ENCODE data around the gene TBC1D1.

TBC1D1 gene

DNA sequence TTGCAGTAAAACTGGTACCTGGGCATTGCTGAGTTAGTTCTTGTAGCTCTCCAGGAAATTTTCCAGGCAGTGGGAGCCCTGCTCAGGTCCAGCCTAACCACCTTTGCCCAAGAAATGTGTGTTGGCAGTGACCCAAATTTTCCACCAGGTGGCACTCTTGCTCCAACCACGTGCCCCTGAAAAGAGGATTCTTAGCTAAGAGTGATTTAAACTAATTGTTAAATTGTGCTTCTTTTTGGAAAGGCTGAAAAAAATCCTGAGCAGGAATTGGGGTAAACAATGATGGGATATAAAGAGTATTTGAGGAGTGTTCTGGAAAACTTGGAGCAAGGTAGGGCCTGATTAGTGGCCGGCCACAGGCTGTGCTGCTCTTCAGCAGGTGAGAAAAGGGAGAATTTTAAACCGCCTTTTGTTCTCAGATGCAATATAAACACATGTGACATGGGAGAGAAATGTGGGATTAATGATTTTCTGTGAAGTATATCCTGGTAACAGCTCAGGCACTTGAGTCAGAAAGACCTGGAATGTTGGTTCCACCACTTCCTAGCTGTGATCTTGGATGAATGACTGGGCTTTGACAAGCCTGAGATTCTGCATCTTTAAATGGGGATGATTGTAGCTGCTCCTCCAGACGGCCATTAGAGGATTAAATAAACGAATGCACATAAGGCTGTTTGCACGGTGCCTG, 288.9 kb downstream of the TBC1D1 start:
- no peak for ATAC-seq (replicated peaks; ENCODE audit: extremely low read depth, poor library complexity, severe bottlenecking)
- Mint-ChIP-seq H3K36me3 (ENCODE audit: insufficient read depth) (no peaks in the 10 kb centered on the region), H3K4me1 (peaks cover 35% of the 10 kb centered on the region), H3K27ac (ENCODE audit: low read depth) (no peak overlapping the region), H3K9me3 (no peaks in the 10 kb centered on the region), H3K27me3 (no peaks in the 10 kb centered on the region), H3K4me3 (no peak overlapping the region)
- DNase-seq (ENCODE audit: low spot score in 2 of 2): peak; percentile 63 to 64

DNA sequence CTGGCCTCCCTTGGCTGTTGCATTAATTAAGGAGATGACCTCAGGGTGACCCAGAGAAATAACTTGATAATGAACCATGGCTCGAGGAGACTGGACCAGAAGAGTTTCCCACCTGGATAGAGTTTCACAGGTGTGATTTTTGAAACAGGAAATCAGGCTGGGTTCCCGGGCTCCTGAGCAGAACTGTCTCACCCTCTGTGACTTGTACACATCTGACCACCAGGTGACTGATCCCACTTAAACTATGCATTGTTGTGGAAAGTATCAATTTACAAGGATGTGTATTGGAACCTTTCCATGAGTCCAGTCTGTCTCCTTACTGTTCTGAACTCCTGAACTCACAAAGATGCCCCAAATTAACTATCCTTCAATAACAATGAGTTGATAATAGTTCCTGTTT, 289.6 kb downstream of the TBC1D1 start:
- H3K27me3 Mint-ChIP-seq: no peaks in the 10 kb centered on the region
- H3K27ac Mint-ChIP-seq (ENCODE audit: low read depth): no peak overlapping the region
- H3K9me3 Mint-ChIP-seq: no peaks in the 10 kb centered on the region
- no peaks in the 10 kb centered on the region for H3K36me3 Mint-ChIP-seq (ENCODE audit: insufficient read depth)
- no peak overlapping the region for H3K4me3 Mint-ChIP-seq
- peaks cover 30% of the 10 kb centered on the region for H3K4me1 Mint-ChIP-seq
- ATAC-seq (replicated peaks; ENCODE audit: extremely low read depth, poor library complexity, severe bottlenecking) (no peak), DNase-seq (ENCODE audit: low spot score in 2 of 2) (no peak)

DNA sequence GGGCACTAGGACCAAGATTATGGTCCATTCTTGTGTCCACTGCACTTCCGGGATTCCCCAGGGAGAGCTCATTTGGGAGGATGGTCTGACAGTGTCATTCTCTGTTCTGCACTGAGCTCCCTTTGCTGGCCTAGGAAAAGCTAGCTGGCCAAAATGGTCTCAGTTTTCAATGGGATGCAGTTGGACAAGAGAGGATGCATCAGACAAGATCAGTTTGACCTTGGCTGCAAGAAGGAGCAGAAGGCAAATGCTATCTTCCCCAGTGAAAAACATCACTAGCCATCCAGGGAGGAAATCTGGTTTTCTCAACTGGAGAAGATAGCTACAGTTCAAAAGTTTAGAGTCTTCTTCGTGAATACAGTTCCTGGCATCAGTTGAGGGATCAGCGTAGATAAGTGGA, 290.4 kb downstream of the TBC1D1 start:
- H3K27me3 Mint-ChIP-seq: no peaks in the 10 kb centered on the region
- H3K9me3 Mint-ChIP-seq: no peaks in the 10 kb centered on the region
- no peak for DNase-seq (ENCODE audit: low spot score in 2 of 2)
- H3K36me3 Mint-ChIP-seq (ENCODE audit: insufficient read depth): no peaks in the 10 kb centered on the region
- ATAC-seq (replicated peaks; ENCODE audit: extremely low read depth, poor library complexity, severe bottlenecking): no peak
- no peak overlapping the region for H3K4me3 Mint-ChIP-seq
- peaks cover 30% of the 10 kb centered on the region for H3K4me1 Mint-ChIP-seq
- H3K27ac Mint-ChIP-seq (ENCODE audit: low read depth): no peak overlapping the region

DNA sequence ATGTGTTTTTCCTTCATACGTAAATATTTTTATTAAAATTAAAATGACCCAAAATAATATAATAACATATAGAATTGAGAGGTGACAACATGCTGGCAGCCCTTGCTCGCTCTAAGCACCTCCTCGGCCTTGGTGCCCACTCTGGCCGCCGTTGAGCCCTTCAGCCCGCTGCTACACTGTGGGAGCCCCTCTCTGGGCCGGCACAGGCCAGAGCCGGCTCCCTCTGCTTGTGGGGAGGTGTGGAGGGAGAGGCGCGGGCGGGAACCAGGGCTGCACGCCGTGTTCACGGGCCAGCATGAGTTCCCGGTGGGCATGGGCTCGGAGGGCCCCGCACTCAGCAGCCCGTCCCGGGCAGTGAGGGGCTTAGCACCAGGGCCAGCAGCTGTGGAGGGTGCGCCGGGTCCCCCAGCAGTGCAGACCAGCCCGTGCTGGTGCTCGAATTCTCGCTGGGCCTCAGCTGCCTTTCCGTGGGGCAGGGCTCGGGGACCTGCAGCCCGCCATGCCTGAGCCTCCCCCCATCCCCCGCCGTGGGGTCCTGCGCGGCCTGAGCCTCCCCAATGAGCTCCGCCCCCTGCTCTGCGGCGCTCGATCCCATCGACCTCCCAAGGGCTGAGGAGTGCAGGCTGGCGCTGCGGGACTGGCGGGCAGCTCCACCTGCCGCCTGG, 291.6 kb downstream of the TBC1D1 start:
- no peak for ATAC-seq (replicated peaks; ENCODE audit: extremely low read depth, poor library complexity, severe bottlenecking)
- Mint-ChIP-seq H3K36me3 (ENCODE audit: insufficient read depth) (no peaks in the 10 kb centered on the region), H3K9me3 (no peaks in the 10 kb centered on the region), H3K27me3 (no peaks in the 10 kb centered on the region), H3K4me3 (no peak overlapping the region), H3K4me1 (peaks cover 22% of the 10 kb centered on the region), H3K27ac (ENCODE audit: low read depth) (no peak overlapping the region)
- DNase-seq (ENCODE audit: low spot score in 2 of 2): no peak

DNA sequence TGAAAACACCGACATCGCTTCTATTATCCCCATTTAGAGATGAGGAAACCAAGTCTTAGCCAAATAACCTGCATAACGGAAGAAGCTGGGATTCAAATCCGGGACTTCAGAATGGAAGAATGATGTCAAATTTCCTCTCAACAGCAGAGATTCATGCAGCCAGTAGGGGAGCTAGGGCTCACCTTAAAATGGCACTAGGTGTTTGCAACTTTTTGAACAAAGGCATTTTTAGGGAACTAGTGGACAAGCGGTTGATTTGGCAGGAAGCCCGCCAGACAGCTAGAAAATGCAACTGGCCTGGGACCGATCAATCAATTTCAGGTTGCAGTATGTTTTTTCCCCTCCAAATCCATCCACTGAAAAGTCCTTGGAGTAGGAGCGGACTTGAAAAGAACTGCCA, 293.5 kb downstream of the TBC1D1 start:
- DNase-seq (ENCODE audit: low spot score in 2 of 2) (no peak), ATAC-seq (replicated peaks; ENCODE audit: extremely low read depth, poor library complexity, severe bottlenecking) (no peak)
- no peaks in the 10 kb centered on the region for H3K36me3 Mint-ChIP-seq (ENCODE audit: insufficient read depth)
- peaks cover 6% of the 10 kb centered on the region for H3K4me1 Mint-ChIP-seq
- H3K4me3 Mint-ChIP-seq: no peak overlapping the region
- H3K27me3 Mint-ChIP-seq: no peaks in the 10 kb centered on the region
- H3K9me3 Mint-ChIP-seq: no peaks in the 10 kb centered on the region
- H3K27ac Mint-ChIP-seq (ENCODE audit: low read depth): no peak overlapping the region

DNA sequence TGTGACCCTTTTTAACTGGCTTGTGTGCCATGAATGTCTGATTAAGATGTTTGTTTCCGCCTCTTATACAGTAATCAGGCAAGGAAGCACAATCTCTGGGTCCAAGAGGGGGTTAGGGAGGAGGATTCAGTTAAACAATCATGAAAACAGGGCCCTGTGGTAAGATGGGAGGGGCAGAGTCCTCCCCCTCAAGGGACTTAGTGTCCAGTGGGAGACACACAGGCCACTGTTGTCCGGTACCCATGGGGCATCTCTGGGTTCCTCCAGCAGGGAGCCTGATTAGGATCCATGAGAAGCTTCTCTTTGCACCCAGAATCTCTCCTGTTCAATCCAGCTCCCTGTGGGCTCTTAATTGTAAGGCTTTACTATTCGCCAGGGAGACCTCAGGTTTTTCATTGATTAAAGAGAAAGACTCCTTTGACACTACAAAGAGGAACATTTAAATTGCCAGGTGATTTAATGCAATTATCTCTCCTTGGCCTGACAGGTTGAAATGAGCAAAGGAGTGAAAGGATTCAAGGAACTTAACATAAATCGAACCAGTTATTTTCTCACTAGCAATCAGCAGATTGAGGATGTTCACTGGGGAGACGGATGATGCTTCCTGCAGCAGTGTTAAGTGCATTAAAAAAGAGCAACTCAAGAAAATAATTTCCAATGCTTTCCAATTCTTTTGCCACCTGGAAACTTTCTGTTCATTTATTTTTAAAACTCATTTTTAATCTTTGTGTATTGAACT, 294.7 kb downstream of the TBC1D1 start:
- H3K4me1 Mint-ChIP-seq: no peaks in the 10 kb centered on the region
- no peaks in the 10 kb centered on the region for H3K9me3 Mint-ChIP-seq
- no peaks in the 10 kb centered on the region for H3K27me3 Mint-ChIP-seq
- no peak overlapping the region for H3K4me3 Mint-ChIP-seq
- DNase-seq (ENCODE audit: low spot score in 2 of 2) (no peak), ATAC-seq (replicated peaks; ENCODE audit: extremely low read depth, poor library complexity, severe bottlenecking) (no peak)
- no peak overlapping the region for H3K27ac Mint-ChIP-seq (ENCODE audit: low read depth)
- no peaks in the 10 kb centered on the region for H3K36me3 Mint-ChIP-seq (ENCODE audit: insufficient read depth)

DNA sequence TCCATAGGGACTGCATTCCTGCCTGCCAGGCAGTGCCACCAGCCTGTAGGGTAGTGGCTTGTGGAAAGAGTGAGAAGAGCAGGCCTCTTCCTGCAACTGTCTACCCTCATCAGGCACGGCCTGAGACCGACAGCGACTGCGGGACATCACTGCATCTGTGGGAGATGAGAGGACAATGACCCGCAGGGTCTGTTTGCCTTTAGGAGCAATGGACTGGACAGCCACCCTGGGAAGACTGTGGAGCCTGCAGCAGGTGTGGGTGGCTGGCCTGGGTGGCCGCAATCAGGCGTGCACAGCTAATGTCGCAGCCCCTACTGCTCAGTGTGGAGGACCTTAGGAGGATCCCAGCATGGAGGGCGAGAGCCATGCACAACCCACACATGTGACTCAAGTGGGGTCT, 297.3 kb downstream of the TBC1D1 start:
- no peaks in the 10 kb centered on the region for H3K4me1 Mint-ChIP-seq
- H3K9me3 Mint-ChIP-seq: no peaks in the 10 kb centered on the region
- H3K36me3 Mint-ChIP-seq (ENCODE audit: insufficient read depth): no peaks in the 10 kb centered on the region
- no peak overlapping the region for H3K4me3 Mint-ChIP-seq
- no peaks in the 10 kb centered on the region for H3K27me3 Mint-ChIP-seq
- no peak for ATAC-seq (replicated peaks; ENCODE audit: extremely low read depth, poor library complexity, severe bottlenecking)
- no peak overlapping the region for H3K27ac Mint-ChIP-seq (ENCODE audit: low read depth)
- DNase-seq (ENCODE audit: low spot score in 2 of 2): no peak

DNA sequence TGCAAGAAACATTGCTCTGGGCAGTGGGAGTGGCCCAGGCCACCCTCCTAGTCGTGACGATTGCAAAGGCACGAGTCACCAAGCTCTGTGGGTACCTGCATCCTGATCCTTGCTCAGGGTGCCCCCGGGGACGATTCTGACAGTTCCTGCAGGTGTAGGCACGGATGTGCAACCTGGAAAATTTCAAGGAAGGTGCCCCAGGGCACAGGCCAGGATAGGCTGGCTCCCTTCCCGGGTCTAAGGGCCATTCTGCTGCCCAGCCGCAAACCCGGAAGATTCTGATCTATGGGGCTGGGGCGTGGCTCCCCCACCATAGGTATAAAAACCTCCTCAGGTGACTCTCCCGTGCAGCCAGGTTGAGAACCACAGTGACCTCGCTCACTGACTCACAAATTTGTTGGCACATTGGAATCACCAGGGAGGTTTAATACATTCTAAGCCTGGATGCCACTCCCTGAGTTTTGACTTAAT, 297.8 kb downstream of the TBC1D1 start:
- Mint-ChIP-seq H3K4me3 (no peak overlapping the region), H3K27ac (ENCODE audit: low read depth) (no peak overlapping the region), H3K27me3 (no peaks in the 10 kb centered on the region), H3K4me1 (no peaks in the 10 kb centered on the region), H3K9me3 (no peaks in the 10 kb centered on the region), H3K36me3 (ENCODE audit: insufficient read depth) (no peaks in the 10 kb centered on the region)
- no peak for ATAC-seq (replicated peaks; ENCODE audit: extremely low read depth, poor library complexity, severe bottlenecking)
- DNase-seq (ENCODE audit: low spot score in 2 of 2): no peak
